Measurements from ENCODE around the gene ADAMTSL3.

The ADAMTSL3 gene

GRCh38 chr15:83654379-83655236, 685 bp downstream of the ADAMTSL3 start:
- no peak for DNase-seq (ENCODE audit: low spot score)

- DNase-seq (ENCODE audit: low spot score) = no peak
Measured at GRCh38 chr15:83655237-83655616, 1.3 kb downstream of the ADAMTSL3 start.

GRCh38 chr15:83656192-83656591, 2.3 kb downstream of the ADAMTSL3 start:
- DNase-seq (ENCODE audit: low spot score) = no peak

GRCh38 chr15:83656943-83657528, 3.1 kb downstream of the ADAMTSL3 start:
- peak; percentile 69 for DNase-seq (ENCODE audit: low spot score)

GRCh38 chr15:83657549-83657948, 3.6 kb downstream of the ADAMTSL3 start:
- no peak for DNase-seq (ENCODE audit: low spot score)

- DNase-seq (ENCODE audit: low spot score) = no peak
Measured at GRCh38 chr15:83658430-83659416, 4.8 kb downstream of the ADAMTSL3 start.

GRCh38 chr15:83659417-83659812, 5.5 kb downstream of the ADAMTSL3 start:
- no peak for DNase-seq (ENCODE audit: low spot score)

GRCh38 chr15:83665480-83665879, 11.6 kb downstream of the ADAMTSL3 start:
- no peak for DNase-seq (ENCODE audit: low spot score)

GRCh38 chr15:83670672-83671229, 16.8 kb downstream of the ADAMTSL3 start:
- no peak for DNase-seq (ENCODE audit: low spot score)

- DNase-seq (ENCODE audit: low spot score) = no peak
Measured at GRCh38 chr15:83671603-83672002, 17.7 kb downstream of the ADAMTSL3 start.

- DNase-seq (ENCODE audit: low spot score) = no peak
Measured at GRCh38 chr15:83673385-83673784, 19.5 kb downstream of the ADAMTSL3 start.

GRCh38 chr15:83682476-83683088, 28.7 kb downstream of the ADAMTSL3 start:
- DNase-seq (ENCODE audit: low spot score) = no peak

GRCh38 chr15:83685916-83686332, 32.0 kb downstream of the ADAMTSL3 start:
- DNase-seq (ENCODE audit: low spot score) = no peak

- no peak for DNase-seq (ENCODE audit: low spot score)
Measured at GRCh38 chr15:83688201-83688600, 34.3 kb downstream of the ADAMTSL3 start.

GRCh38 chr15:83690676-83691075, 36.8 kb downstream of the ADAMTSL3 start:
- DNase-seq (ENCODE audit: low spot score) = no peak

- DNase-seq (ENCODE audit: low spot score) = no peak
Measured at GRCh38 chr15:83692746-83693581, 39.0 kb downstream of the ADAMTSL3 start.

- no peak for DNase-seq (ENCODE audit: low spot score)
Measured at GRCh38 chr15:83694015-83694414, 40.1 kb downstream of the ADAMTSL3 start.

- no peak for DNase-seq (ENCODE audit: low spot score)
Measured at GRCh38 chr15:83694536-83694935, 40.6 kb downstream of the ADAMTSL3 start.

GRCh38 chr15:83695246-83695645, 41.3 kb downstream of the ADAMTSL3 start:
- DNase-seq (ENCODE audit: low spot score) = no peak

- DNase-seq (ENCODE audit: low spot score) = no peak
Measured at GRCh38 chr15:83695901-83696425, 42.0 kb downstream of the ADAMTSL3 start.

Measured in HuH-7 (cell line).